ENCODE results near the gene SMIM44.
A peak's percentile ranks its signal among the peaks of the same experiment; 100 is the strongest.

SMIM44 gene

DNA sequence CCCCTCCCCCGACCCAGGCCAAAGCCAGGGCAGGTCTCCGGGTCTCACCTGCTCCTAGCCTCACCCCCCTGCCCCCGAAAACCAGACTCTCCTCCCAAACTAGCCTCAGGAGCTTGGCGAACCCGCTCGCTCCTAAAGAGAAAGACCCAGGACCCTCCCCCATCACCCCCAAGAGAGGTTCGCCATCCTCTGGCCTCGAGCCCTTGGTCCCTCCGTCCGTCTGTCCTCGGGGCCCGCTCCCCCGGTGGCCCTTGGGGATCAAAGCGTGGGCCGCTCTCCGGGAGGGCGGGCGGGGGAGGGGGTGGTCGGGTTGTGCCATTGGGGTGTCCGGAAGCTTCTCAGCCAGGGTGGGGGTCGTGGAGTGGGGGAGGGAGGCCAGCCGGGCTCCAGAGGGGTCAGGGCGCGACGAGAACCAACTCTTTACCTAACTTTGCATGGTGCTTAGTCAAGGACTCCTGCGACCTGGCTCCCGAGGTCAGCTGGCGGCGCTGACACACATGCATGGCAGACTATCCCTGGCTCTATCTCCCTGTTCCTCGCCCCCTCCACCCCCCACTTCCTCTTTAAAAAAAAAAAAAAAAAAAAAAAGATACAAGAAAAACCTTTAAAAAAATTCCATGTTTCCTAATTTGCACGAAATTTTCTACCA is 18.5 kb downstream of the SMIM44 start:
- ChIA-PET CTCF (no interaction called here), POLR2A (ENCODE audit: low non-redundant PET) (interaction anchor here (0.6 kb wide), 1 partner anchor 514 kb away, joined by 3 read pairs; no protein-coding TSS in a partner anchor)
- TF ChIP-seq, protein P1, sequence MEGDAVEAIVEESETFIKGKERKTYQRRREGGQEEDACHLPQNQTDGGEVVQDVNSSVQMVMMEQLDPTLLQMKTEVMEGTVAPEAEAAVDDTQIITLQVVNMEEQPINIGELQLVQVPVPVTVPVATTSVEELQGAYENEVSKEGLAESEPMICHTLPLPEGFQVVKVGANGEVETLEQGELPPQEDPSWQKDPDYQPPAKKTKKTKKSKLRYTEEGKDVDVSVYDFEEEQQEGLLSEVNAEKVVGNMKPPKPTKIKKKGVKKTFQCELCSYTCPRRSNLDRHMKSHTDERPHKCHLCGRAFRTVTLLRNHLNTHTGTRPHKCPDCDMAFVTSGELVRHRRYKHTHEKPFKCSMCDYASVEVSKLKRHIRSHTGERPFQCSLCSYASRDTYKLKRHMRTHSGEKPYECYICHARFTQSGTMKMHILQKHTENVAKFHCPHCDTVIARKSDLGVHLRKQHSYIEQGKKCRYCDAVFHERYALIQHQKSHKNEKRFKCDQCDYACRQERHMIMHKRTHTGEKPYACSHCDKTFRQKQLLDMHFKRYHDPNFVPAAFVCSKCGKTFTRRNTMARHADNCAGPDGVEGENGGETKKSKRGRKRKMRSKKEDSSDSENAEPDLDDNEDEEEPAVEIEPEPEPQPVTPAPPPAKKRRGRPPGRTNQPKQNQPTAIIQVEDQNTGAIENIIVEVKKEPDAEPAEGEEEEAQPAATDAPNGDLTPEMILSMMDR (conservative IDR thresholded peaks at IDR 0.05; ENCODE audit: low read depth), result no peak
- no peak overlapping the region; the same call in 1 of the 2 replicates for H3K27ac ChIP-seq
- no peak for DNase-seq (ENCODE audit: low spot score)

DNA sequence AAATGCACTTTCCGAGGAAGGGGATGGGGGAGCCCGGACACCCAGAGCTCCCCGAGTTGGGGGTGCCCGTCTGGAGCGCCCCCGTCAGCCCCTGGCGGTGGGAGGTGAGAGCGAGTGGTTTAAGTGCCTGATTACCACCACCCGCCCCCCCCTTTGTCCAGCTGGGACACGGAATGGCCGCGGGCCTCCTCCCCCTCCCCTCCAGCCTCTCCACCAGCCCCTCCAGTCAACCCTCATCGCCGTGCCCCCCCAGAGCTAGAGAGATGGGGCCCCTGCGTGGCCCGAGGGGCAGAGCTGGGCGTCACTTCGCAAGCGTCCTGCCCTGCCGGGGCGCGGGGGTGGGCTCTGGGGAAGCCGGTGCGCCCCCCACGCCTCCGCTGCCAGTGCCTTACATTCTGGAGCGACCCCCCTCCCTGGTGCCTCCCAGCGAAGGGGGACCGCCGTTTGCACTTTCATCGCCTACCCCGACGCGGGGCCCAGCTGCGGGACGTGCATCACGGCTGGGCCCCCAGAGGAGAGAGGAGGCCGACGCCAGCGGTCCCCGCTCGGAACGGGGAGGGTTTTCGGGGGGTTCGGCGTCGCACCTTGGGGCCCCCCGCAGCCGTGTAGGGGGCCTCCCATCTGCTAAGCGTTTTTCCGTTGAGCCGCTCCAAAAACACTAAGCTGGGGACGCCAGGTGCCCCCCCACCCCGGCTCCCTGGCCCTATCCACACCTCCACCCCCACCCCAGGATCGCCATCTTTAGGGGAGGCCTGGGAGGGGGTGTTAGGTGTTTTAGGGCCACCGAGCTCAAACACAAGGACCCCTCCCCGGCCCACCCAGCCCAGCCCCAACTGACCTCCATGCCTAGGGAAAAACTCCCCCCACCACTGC is 19.3 kb downstream of the SMIM44 start:
- H3K27ac ChIP-seq, result no peak overlapping the region; the same call in 1 of the 2 replicates
- POLR2A ChIA-PET (ENCODE audit: low non-redundant PET), result no interaction called here
- CTCF ChIA-PET, result interaction anchor here (0.6 kb wide), 1 partner anchor 159 kb away, joined by 3 read pairs; no protein-coding TSS in a partner anchor
- TF ChIP-seq, protein P1 (conservative IDR thresholded peaks at IDR 0.05; ENCODE audit: low read depth), result no peak
- no peak for DNase-seq (ENCODE audit: low spot score)

DNA sequence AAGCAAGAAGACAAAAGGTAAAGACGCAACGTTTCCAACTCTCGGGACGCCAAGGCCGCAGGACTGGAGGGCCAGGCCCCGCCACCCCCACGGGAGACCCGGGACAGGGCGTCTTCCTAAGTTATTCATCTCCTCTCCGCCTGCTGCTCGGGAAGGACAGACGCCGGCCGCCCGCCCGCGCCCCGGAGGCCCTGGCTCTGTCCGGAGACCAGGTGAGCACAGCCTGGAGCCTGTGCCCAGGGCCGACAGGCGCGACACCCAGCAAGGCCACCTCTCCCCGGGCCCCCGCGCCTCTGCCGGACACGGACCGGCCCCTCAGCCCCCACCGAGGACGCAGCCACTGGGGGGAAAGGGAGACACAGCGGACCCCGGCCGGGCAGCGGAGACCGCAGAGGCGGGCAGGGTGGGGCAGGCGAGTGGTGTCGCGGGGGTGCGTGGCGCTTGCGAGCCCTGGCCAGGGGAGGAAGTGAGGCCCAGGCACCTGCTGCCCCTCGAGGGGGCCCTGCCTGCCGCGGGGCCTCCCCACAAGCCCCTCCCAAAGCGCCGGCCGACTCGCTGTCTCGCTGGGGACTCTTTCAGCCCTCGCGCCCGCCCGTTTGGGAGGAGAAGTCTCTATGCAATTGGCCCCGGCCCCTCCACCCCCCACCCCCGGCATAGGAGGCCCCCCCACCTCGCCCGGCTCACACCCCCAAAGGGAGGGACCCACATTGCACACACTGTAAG is 20.1 kb downstream of the SMIM44 start:
- TF ChIP-seq, protein P1 (conservative IDR thresholded peaks at IDR 0.05; ENCODE audit: low read depth), result no peak
- H3K27ac ChIP-seq, result peak overlapping the region; percentile 67; the same call in 1 of the 2 replicates
- DNase-seq (ENCODE audit: low spot score), result no peak
- ChIA-PET CTCF (no interaction called here), POLR2A (ENCODE audit: low non-redundant PET) (no interaction called here)

DNA sequence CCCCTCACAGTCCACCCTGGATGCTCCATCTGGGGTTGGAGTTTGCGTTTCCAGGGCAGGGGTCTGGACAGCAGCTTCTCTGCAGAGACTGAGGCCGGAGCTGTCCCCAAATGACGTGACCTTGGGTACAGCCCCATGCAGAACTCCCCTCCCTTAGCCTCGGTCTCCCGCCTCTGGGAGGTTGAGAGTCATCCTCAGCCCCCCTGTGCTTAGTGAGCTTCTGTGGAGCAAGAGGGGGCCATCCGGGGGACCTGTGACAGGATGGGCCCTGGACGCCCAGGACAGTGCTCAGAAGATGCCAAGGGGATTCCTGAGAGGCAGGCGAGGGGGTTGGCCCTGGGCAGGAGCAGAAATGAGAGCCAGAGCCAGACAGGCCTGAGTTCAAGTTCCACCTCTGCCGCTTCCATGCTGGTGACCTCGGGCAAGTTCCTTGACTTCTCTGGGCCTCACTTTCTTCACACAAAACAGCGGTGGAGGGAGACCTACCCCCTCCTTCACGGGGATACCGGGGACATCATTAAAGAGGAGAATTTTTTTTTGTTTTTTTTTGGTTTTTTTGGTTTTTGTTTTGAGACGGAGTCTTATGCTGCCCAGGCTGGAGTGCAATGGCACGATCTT is 23.2 kb downstream of the SMIM44 start:
- ChIA-PET CTCF (interaction anchor here (0.6 kb wide), 1 partner anchor 116 kb away, joined by 4 read pairs; no protein-coding TSS in a partner anchor), POLR2A (ENCODE audit: low non-redundant PET) (no interaction called here)
- H3K27ac ChIP-seq, result peak overlapping the region; percentile 67
- TF ChIP-seq, protein P1 (conservative IDR thresholded peaks at IDR 0.05; ENCODE audit: low read depth), result no peak
- DNase-seq (ENCODE audit: low spot score), result no peak

DNA sequence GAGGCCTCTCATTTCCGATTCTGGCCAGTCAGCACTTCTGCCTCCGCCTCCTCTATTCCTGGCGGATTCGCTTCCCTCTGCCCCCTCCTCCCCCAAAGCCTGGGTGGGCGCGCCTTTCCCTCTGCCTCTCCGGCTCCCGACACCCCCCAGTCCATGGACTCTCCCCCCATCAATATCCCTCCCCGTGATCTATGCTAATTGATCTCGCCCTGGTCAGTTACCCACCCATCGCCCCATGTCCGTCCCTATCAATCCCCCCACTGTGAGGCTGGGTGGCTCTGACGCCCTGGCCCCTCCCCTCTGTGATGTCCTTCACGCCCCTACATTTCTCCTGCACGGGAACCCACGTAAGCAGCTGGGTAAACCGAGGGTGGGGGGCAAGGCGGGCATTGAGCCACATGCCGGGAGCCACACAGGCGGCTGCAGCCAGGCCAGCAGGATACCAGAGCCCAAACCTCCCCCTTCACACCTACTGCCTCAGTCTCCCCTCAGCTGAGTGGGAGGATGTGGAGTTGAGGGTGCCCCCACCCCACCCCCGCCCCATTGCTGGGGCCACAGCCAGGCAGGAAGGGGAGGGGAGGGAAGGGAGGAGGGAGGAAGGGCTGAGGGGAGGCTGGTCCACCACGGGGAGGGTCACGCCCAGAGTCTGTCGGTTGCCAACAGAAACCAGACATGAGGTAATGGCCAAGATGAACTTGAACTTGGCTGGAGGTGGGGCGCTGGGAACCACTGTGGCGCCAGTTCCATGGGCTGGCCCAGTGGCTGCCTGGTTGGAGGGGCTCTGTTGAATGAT is 24.0 kb downstream of the SMIM44 start:
- POLR2A ChIA-PET (ENCODE audit: low non-redundant PET), result no interaction called here
- H3K27ac ChIP-seq, result peak overlapping the region; percentile 67
- peak; percentile 41 for DNase-seq (ENCODE audit: low spot score)
- CTCF ChIA-PET, result interaction anchor here (0.7 kb wide), 1 partner anchor 13 kb away, joined by 4 read pairs; no protein-coding TSS in a partner anchor
- TF ChIP-seq, protein P1 (conservative IDR thresholded peaks at IDR 0.05; ENCODE audit: low read depth), result no peak

All from RWPE1 (cell line).